Activated T-cell treated with anti-CD3 and anti-CD28 coated beads for 4 hours (primary cell): Measurements from ENCODE around the gene GPR135.

Experiments
- DNase-seq: peaks from one replicate; pipeline ENCODE4 v3.0.0-alpha.2; 2020

The GPR135 gene

DNA sequence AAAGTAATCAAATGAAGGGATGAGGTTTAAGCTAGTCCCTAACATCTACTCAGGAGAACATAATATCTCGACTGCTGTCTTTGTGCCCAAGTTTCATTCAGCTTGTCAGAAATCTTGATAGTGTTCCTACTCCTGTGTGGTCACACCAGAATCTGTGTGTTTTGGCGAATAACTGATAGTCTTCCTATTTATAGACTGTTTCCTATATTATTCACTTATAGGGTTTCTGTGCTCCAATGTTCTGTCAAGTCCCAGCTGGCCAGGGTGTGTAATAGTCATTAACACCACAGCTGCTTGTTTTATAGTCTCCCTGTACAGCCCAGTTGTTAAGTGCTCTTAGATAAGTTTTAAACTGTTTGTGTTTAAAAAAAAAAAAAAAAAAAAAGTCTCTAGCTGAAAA, 45.9 kb downstream of the GPR135 start:
- DNase-seq: no peak

DNA sequence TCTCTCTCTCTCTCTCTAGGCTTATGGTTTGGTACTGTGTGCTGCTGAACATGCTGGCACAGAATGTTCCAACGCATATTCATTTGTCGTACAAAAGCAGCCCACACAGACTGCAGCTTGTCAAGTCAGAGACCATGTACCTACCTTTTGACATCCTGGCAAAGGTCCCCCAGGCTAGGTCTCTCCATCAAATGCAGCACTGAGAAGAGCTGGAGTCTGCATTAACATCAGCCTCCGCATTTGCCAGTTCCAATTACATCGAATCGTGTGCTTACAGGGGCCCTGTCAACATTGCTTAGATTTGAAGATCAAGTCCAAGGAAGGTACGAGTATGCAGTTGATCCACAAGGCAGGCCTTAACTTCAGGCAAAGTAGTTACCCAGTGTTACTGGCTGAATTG, 47.9 kb downstream of the GPR135 start:
- no peak for DNase-seq

DNA sequence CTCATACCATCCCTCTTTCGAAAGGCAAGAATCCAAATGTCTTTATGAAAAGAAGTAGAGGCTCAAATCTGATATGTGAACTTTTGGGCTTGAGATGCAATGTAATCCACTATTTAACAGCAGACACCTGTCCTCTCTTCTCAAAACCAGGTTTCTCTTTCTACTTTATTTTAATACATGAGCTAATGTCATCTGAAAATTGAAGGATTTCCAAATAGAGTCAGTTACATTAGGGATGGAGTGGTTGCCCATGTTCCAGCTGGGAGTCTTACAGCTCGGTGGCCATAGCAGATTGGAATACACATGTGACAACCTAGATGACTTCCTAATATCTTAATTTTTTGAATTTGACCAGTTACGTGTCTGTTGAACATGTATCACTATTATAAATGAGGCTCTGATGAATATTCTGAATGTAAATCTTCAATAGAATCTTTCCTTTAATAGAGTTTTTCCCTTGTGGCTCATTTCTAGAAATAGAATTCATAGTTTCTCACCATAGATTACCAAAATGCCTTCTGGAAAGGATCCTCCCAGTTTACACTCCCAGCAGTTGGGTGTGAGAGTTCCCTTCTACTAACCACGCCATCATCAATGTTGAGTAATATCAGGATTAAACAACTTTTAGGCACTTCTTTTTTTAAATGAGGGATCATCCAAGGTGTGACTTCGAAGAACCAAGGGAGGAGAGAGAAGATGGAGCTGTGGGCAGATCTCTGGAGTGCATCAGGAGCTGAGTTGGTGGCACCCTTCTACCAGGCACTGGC, 49.2 kb downstream of the GPR135 start:
- DNase-seq: no peak
